Measurements from ENCODE around the gene ZBTB48.

GRCh38 chr1:6627031-6627430, 47.2 kb downstream of the ZBTB48 start:
- TF ChIP-seq CTCF (IDR thresholded peaks at IDR 0.05; ENCODE audit: low read depth, low read length) (no peak), MAX (IDR thresholded peaks at IDR 0.05; ENCODE audit: low read depth, low read length) (no peak), POLR2A (IDR thresholded peaks at IDR 0.05; ENCODE audit: extremely low read depth, insufficient read length) (no peak)

Measured in NB4 (cell line).